Tibial nerve (tissue), 4 donors: ENCODE data around the gene VAMP3. TPM values are rescaled to one million over a fixed set of nuclear protein-coding genes. Genes with fewer than 3 reads are reported as not detected.
A peak's percentile ranks its signal among the peaks of the same experiment; 100 is the strongest.
"Not testable (repeated sequence)": the region's sequence is repeated elsewhere in the genome, so short reads cannot be mapped to it uniquely, and the experiment has no call there.

ENCODE experiments used
- DNase-seq, 2 donors: peaks; one replicate each; pipeline ENCODE4 v3.0.0-alpha.2; 2019; ENCODE audit warnings: low spot score in 2 of 2
- H3K27ac ChIP-seq, 4 donors: fragments of 200-600 bp; sonication (generic) in 3 of 4; one replicate each; pipeline ENCODE4 v1.5.1; 2017 to 2019; ENCODE audit warnings: mild to moderate bottlenecking in 1 of 4
- H3K27me3 ChIP-seq, 2 donors: fragments of 200-600 bp; sonication (generic) in 1 of 2; one replicate each; pipeline versions ENCODE4 v1.5.1 to v1.6.0; 2017 to 2019
- H3K36me3 ChIP-seq, 3 donors: fragments of 200-600 bp; sonication (generic); one replicate each; pipeline ENCODE4 v1.5.1; 2018 to 2019
- H3K4me1 ChIP-seq, 4 donors: fragments of 200-600 bp; sonication (generic) in 3 of 4; one replicate each; pipeline ENCODE4 v1.5.1; 2017 to 2019
- H3K4me3 ChIP-seq, 4 donors: fragments of 200-600 bp; sonication (generic) in 3 of 4; one replicate each; pipeline ENCODE4 v1.5.1; 2017 to 2019; ENCODE audit warnings: mild to moderate bottlenecking in 1 of 4, moderate library complexity in 1 of 4
- H3K9me3 ChIP-seq, 4 donors: fragments of 200-600 bp; sonication (generic) in 3 of 4; one replicate each; pipeline ENCODE4 v1.5.1; 2017 to 2019
- CTCF ChIP-seq, 5 experiments: fragments of 200-600 bp in 3 of 5; fragments of 450-650 bp in 2 of 5; sonication (generic) in 3 of 5; IDR thresholded peaks; one replicate each; pipeline ENCODE4 v1.5.1; 2016 to 2019; ENCODE audit warnings: antibody characterized with exemption in 5 of 5, mild to moderate bottlenecking in 3 of 5, moderate library complexity in 2 of 5
- EP300 ChIP-seq, 2 donors: sonication (generic); formaldehyde crosslinking; IDR thresholded peaks; one replicate each; pipeline ENCODE4 v1.6.1; 2017; ENCODE audit warnings: antibody characterized with exemption in 2 of 2, mild to moderate bottlenecking in 1 of 2
- POLR2A ChIP-seq, 2 donors: fragments of 450-650 bp; IDR thresholded peaks; one replicate each; pipeline ENCODE4 v1.6.1; 2017; ENCODE audit warnings: antibody characterized with exemption in 2 of 2, mild to moderate bottlenecking in 2 of 2, moderate library complexity in 2 of 2
- WGBS, 2 donors: methylation state at CpG; one replicate each; pipeline ENCODE4 v1.1.5; 2018; 5-methylcytosine and 5-hydroxymethylcytosine counted together
- total RNA-seq, 4 donors: library from RNA; depleted of rRNA; stranded (reverse); fragments of >200 nt; gene quantifications; one replicate each; pipeline ENCODE4 v1.1.0, GENCODE V29; 2016

VAMP3 gene
- total RNA-seq, 4 donors from 2014 or later = 86.1 to 147 (median 107) TPM

DNA sequence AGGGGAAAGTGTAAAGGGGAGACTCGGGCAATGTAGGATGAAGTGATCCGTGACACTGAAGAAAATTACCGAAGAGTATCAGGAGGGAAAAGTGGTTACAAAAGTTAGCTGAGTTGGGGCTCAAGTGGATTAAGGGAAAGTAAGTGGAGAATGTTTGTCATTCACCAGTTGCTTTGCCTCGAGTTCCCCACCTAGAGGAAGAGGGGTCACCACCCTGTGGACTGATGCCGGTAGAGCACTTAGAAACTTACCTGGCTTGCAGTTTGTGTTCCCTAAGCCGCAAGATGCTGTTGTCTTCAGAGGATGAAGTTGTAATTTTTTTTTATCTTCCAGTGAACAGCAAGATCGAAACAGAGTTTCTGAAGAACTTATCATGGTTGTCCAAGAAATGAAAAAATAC is 14.0 kb downstream of the VAMP3 start:
- TF ChIP-seq EP300 (IDR thresholded peaks at IDR 0.05) (no peak), POLR2A (IDR thresholded peaks at IDR 0.05) (no peak), CTCF (IDR thresholded peaks at IDR 0.05) (no peak)
- H3K4me1 ChIP-seq = peaks cover 0 to 59% (median 6%) of the 10 kb centered on the region in 4 donors
- H3K36me3 ChIP-seq = peaks cover 0 to 48% (median 3%) of the 10 kb centered on the region in 3 donors
- H3K4me3 ChIP-seq = peak overlapping the region; percentile 47 to 81 (median 62)
- WGBS, 2 donors = 77 to 81% methylated on average over 7 of the region's 7 CpGs
- no peaks in the 10 kb centered on the region for H3K27me3 ChIP-seq
- H3K9me3 ChIP-seq = no peaks in the 10 kb centered on the region
- H3K27ac ChIP-seq = peak overlapping the region; percentile 90 to 99 (median 93)
- DNase-seq = no peak

- Histone ChIP-seq H3K36me3 (peaks cover 0 to 51% (median 9%) of the 10 kb centered on the region in 3 donors), H3K4me3 (no peak overlapping the region), H3K9me3 (peaks cover 0 to 9% (median 0%) of the 10 kb centered on the region in 4 donors), H3K4me1 (peaks cover 0 to 56% (median 6%) of the 10 kb centered on the region in 4 donors), H3K27me3 (no peaks in the 10 kb centered on the region), H3K27ac (peak overlapping the region in 1 of 4 donors; percentile 29)
- TF ChIP-seq POLR2A (IDR thresholded peaks at IDR 0.05) = no peak
- no peak for TF ChIP-seq CTCF (IDR thresholded peaks at IDR 0.05)
- no peak for TF ChIP-seq EP300 (IDR thresholded peaks at IDR 0.05)
- DNase-seq = no peak
- 66 to 70% methylated on average over 5 of the region's 5 CpGs for WGBS, 2 donors
Observed at GRCh38 chr1:7786795-7787194, 15.7 kb downstream of the VAMP3 start.

GRCh38 chr1:7789828-7790227 is 18.7 kb downstream of the VAMP3 start:
- 68 to 78% methylated on average over 5 of the region's 5 CpGs for WGBS, 2 donors
- peaks cover 0 to 78% (median 9%) of the 10 kb centered on the region in 3 donors for H3K36me3 ChIP-seq
- H3K9me3 ChIP-seq = peaks cover 0 to 9% (median 0%) of the 10 kb centered on the region in 4 donors
- H3K4me1 ChIP-seq = peaks cover 0 to 39% (median 3%) of the 10 kb centered on the region in 4 donors
- no peaks in the 10 kb centered on the region for H3K27me3 ChIP-seq
- H3K27ac ChIP-seq = no peak overlapping the region
- no peak for DNase-seq
- H3K4me3 ChIP-seq = no peak overlapping the region
- TF ChIP-seq POLR2A (IDR thresholded peaks at IDR 0.05) (no peak), EP300 (IDR thresholded peaks at IDR 0.05) (no peak), CTCF (IDR thresholded peaks at IDR 0.05) (no peak)

DNA sequence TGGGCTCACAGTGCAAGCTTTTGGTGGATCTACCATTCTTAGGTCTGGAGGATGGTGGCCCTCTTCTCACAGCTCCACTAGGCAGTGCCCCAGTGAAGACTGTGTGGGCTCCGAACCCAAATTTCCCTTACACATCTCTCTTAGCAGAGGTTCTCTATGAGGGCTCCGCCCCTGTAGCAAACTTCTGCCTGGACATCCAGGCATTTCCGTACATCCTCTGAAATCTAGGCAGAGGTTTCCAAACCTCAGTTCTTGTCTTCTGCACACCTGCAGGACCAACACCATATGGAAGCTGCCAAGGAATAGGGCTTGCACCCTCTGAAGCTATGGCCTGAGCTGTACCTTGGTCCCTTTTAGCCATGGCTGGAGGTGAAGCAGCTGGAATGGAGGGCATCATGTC is 19.9 kb downstream of the VAMP3 start:
- 95 to 98% methylated on average over 3 of the region's 3 CpGs for WGBS, 2 donors
- not testable (repeated sequence) for DNase-seq, H3K9me3 ChIP-seq, H3K27ac ChIP-seq, H3K27me3 ChIP-seq, H3K4me3 ChIP-seq
- Histone ChIP-seq H3K36me3 (peaks cover 0 to 87% (median 9%) of the 10 kb centered on the region in 3 donors), H3K4me1 (peaks cover 0 to 27% (median 0%) of the 10 kb centered on the region in 4 donors)

DNA sequence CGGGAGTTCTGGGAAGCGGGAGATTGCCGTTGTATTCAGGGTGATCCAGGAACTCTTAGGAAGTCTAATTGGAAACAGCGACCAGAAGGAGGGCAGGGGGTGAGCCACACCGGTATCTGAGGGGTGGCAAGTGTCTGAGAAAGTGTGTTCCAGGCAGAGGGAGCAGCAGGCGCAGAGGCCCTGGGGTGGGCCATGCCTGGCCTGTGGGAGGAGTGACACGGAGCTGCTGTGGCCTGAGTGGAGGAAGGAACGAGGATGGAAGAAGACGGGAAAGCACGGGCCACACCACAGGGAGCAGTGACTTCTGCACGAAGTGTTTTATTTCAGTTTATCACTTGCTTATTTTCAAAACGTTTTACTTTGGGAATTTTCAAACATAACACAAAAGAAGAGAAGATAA is 24.3 kb downstream of the VAMP3 start:
- H3K4me3 ChIP-seq = no peak overlapping the region
- peaks cover 0 to 7% (median 0%) of the 10 kb centered on the region in 4 donors for H3K9me3 ChIP-seq
- no peak for DNase-seq
- no peak for TF ChIP-seq POLR2A (IDR thresholded peaks at IDR 0.05)
- TF ChIP-seq EP300 (IDR thresholded peaks at IDR 0.05) = no peak
- no peak for TF ChIP-seq CTCF (IDR thresholded peaks at IDR 0.05)
- 82 to 83% methylated on average over 12 of the region's 12 CpGs for WGBS, 2 donors
- H3K4me1 ChIP-seq = no peaks in the 10 kb centered on the region
- H3K27me3 ChIP-seq = no peaks in the 10 kb centered on the region
- H3K27ac ChIP-seq = no peak overlapping the region
- peaks cover 2 to 88% (median 8%) of the 10 kb centered on the region in 3 donors for H3K36me3 ChIP-seq

DNA sequence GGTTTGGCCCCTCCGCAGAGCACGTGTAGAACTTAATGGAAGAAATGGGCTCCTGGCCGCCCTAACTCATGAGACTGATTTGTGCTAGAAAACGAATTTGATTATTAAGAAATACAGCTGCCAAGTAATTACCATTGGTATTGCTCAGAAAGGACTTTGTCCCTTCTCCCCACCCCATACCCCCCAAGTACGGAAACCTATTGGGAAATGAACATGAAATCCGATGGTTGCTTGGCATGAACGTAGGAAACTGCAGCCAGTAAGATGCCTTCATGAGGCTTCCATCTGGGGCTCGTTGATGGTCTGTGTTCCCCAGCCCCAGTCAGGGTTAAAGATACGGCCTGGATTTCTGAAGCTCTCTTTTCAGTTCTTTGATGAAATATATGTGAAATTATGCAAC is 34.4 kb downstream of the VAMP3 start:
- Histone ChIP-seq H3K36me3 (peaks cover 0 to 84% (median 9%) of the 10 kb centered on the region in 3 donors), H3K4me1 (no peaks in the 10 kb centered on the region)
- 88 to 94% methylated on average over 9 of the region's 9 CpGs for WGBS, 2 donors

More for the DNA sequence above, 34.4 kb downstream of the VAMP3 start:
- Histone ChIP-seq H3K27me3 (no peaks in the 10 kb centered on the region), H3K27ac (no peak overlapping the region), H3K9me3 (no peaks in the 10 kb centered on the region), H3K4me3 (no peak overlapping the region)
- DNase-seq = no peak
- TF ChIP-seq EP300 (IDR thresholded peaks at IDR 0.05) = no peak
- TF ChIP-seq CTCF (IDR thresholded peaks at IDR 0.05) = no peak
- no peak for TF ChIP-seq POLR2A (IDR thresholded peaks at IDR 0.05)
